Endothelial cell of umbilical vein (primary cell): ENCODE results near the gene SMC3. TPM values are rescaled to one million over a fixed set of nuclear protein-coding genes. Genes with fewer than 3 reads are reported as not detected.

Experiments
- BruUV-seq: library from RNA; stranded (reverse); fragments of 400-500 nt; replicated peaks from 2 replicates; lab custom pipeline; 2021; lab: Mats Ljungman, UMichigan
- CTCF ChIA-PET: fragments of 300-600, 350-600 bp; sonication (Branson Sonifier 250); formaldehyde crosslinking; loops from one replicate; lab custom pipeline; 2021; ENCODE audit warnings: antibody characterized with exemption, inconsistent platforms; lab: Charles Lee
- POLR2A ChIA-PET: fragments of 300-600, 350-600 bp; sonication (Branson Sonifier 250); formaldehyde crosslinking; loops from one replicate; lab custom pipeline; 2021; ENCODE audit warnings: antibody characterized with exemption, inconsistent platforms; lab: Charles Lee
- DNase-seq: peaks from one replicate; pipeline ENCODE4 v3.0.0-alpha.2; 2011; ENCODE audit warnings: low read depth, low spot score
- FAIRE-seq: peaks from 2 replicates; lab custom pipeline; 2011; peaks lifted over from hg19 to GRCh38; lab: Jason Lieb, UNC
- H2AFZ ChIP-seq: 2 replicates; pipeline ENCODE4 v1.6.0; 2012; ENCODE audit warnings: low read depth, low read length, control low read depth, inconsistent platforms
- H3K27ac ChIP-seq: 2 replicates; pipeline ENCODE4 v1.5.1; 2011; ENCODE audit warnings: low read depth, mild to moderate bottlenecking, control low read depth, low read length, moderate library complexity; ENCODE audit not compliant: insufficient read depth
- H3K27me3 ChIP-seq, 2 experiments: 2 replicates each; pipeline versions ENCODE4 v1.6.0 to v1.6.1; 2011; ENCODE audit warnings: low read length in 2 of 2, mixed read lengths in 1 of 2; ENCODE audit not compliant: control insufficient read depth in 2 of 2, insufficient read depth in 2 of 2
- H3K36me3 ChIP-seq, 2 experiments: 2 replicates in 1 of 2; 3 replicates in 1 of 2; pipeline ENCODE4 v1.5.1; 2011; ENCODE audit warnings: low read length in 2 of 2, mild to moderate bottlenecking in 1 of 2, moderate library complexity in 1 of 2; ENCODE audit not compliant: control insufficient read depth in 2 of 2, insufficient read depth in 2 of 2; ENCODE audit errors: extremely low read depth in 1 of 2
- H3K4me1 ChIP-seq: 3 replicates; pipeline ENCODE4 v1.5.1; 2011; ENCODE audit warnings: mild to moderate bottlenecking, low read length; ENCODE audit not compliant: control insufficient read depth, insufficient read depth; ENCODE audit errors: extremely low read depth
- H3K4me2 ChIP-seq: 2 replicates; pipeline ENCODE4 v1.6.1; 2011; ENCODE audit warnings: low read length, control low read depth, mixed read lengths; ENCODE audit not compliant: insufficient read depth
- H3K4me3 ChIP-seq, 3 experiments: fragments of 200-600 bp in 1 of 3; sonication (generic), shearing (Covaris generic) in 1 of 3; replicated peaks in 1 of 3; 2 replicates each; pipeline ENCODE4 v1.5.1; 2011 to 2016; ENCODE audit warnings: control low read depth in 3 of 3, low read length in 3 of 3, mild to moderate bottlenecking in 2 of 3, inconsistent platforms in 1 of 3, low read depth in 1 of 3, moderate library complexity in 1 of 3; ENCODE audit not compliant: insufficient read depth in 1 of 3
- H3K79me2 ChIP-seq: 2 replicates; pipeline ENCODE4 v1.6.0; 2012; ENCODE audit warnings: low read length, inconsistent platforms; ENCODE audit not compliant: control insufficient read depth, insufficient read depth
- H3K9ac ChIP-seq: replicated peaks from 2 replicates; pipeline ENCODE3; 2011; ENCODE audit warnings: low read length, control low read depth; ENCODE audit not compliant: insufficient read depth; ENCODE audit errors: extremely low read depth
- H3K9me1 ChIP-seq: replicated peaks from 3 replicates; pipeline ENCODE4 v1.6.0; 2011; ENCODE audit warnings: mild to moderate bottlenecking, low read length; ENCODE audit not compliant: control insufficient read depth, insufficient read depth; ENCODE audit errors: extremely low read depth
- H3K9me3 ChIP-seq: replicated peaks from 2 replicates; pipeline ENCODE4 v1.5.1; 2012; ENCODE audit warnings: low read length, inconsistent platforms; ENCODE audit not compliant: control insufficient read depth, insufficient read depth
- H4K20me1 ChIP-seq: replicated peaks from 2 replicates; pipeline ENCODE3; 2011; ENCODE audit warnings: mild to moderate bottlenecking, low read length; ENCODE audit not compliant: control insufficient read depth, insufficient read depth; ENCODE audit errors: extremely low read depth
- EZH2 ChIP-seq: IDR thresholded peaks from 2 replicates; pipeline ENCODE4 v1.6.1; 2012; ENCODE audit warnings: borderline replicate concordance, low read depth, mild to moderate bottlenecking, moderate library complexity, low read length, inconsistent platforms; ENCODE audit not compliant: severe bottlenecking
- FOS ChIP-seq: IDR thresholded peaks from 2 replicates; pipeline ENCODE4 v1.6.1; 2011; ENCODE audit warnings: mild to moderate bottlenecking, low read length, moderate library complexity, borderline replicate concordance; ENCODE audit not compliant: insufficient read depth
- GATA2 ChIP-seq: IDR thresholded peaks from 2 replicates; pipeline ENCODE4 v1.7.0; 2011; ENCODE audit warnings: low read depth, mild to moderate bottlenecking, moderate library complexity, mixed read lengths, low read length; ENCODE audit not compliant: insufficient read length, insufficient read depth
- JUN ChIP-seq: IDR thresholded peaks from 2 replicates; pipeline ENCODE4 v1.6.1; 2011; ENCODE audit warnings: borderline replicate concordance, low read depth; ENCODE audit not compliant: insufficient read length, insufficient read depth
- MYC ChIP-seq: IDR thresholded peaks from one replicate; pipeline ENCODE4 v1.6.1; 2011; ENCODE audit warnings: mild to moderate bottlenecking, low read depth, low read length
- POLR2A ChIP-seq: IDR thresholded peaks from 2 replicates; pipeline ENCODE4 v1.6.1; 2012; ENCODE audit warnings: low read depth, mild to moderate bottlenecking, control low read depth, low read length
- POLR2AphosphoS5 ChIP-seq: IDR thresholded peaks from 2 replicates; pipeline ENCODE4 v1.6.1; 2012; ENCODE audit warnings: low read depth, mild to moderate bottlenecking, control low read depth, low read length, moderate library complexity; ENCODE audit not compliant: insufficient read depth
- dilution Hi-C: fragments of 300-500 bp; cut with MboI; formaldehyde crosslinking; loops from one replicate; pipeline ENCODE4 v1.15.0; 2019; ENCODE audit warnings: low sequenced_read_pairs; ENCODE audit not compliant: extremely low pct_ligation_motif_present
- intact Hi-C: fragments of 100-400 bp; cut with micrococcal nuclease; formaldehyde crosslinking; loops from one replicate; pipeline ENCODE4 v1.10.0; 2022
- polyA plus RNA-seq, 4 experiments: library from polyadenylated mRNA; depleted of rRNA in 3 of 4; stranded (reverse) in 3 of 4; unstranded in 1 of 4; fragments of >200 nt; gene quantifications; 2 replicates each; pipeline versions ENCODE4 v1.2.1 to v1.2.3, GENCODE V29; 2011 to 2012; ENCODE audit warnings: missing spikeins in 1 of 4
- total RNA-seq: library from RNA; stranded (reverse); gene quantifications from 2 replicates; pipeline ENCODE4 v1.2.3, GENCODE V29; 2021
- TF ChIP-seq, protein P1 (sequence below), 2 donors: IDR thresholded peaks; 1 replicate in 1 of 2; 2 replicates in 1 of 2; pipeline ENCODE4 v1.5.1; 2011; ENCODE audit warnings: low read length in 2 of 2, mild to moderate bottlenecking in 2 of 2, moderate library complexity in 2 of 2, control low read depth in 1 of 2, inconsistent platforms in 1 of 2, low read depth in 1 of 2; ENCODE audit not compliant: insufficient read depth in 1 of 2; ENCODE audit errors: extremely low read depth in 1 of 2
- TF ChIP-seq, protein P2 (sequence below): IDR thresholded peaks from 2 replicates; pipeline ENCODE4 v1.6.1; 2011; ENCODE audit not compliant: insufficient read depth, insufficient read length

SMC3 gene
- total and polyA plus RNA-seq, 2 donors (not counting 3 experiments of a cell fraction or from before 2014, with no cell fraction given): 5.5 to 44.2 TPM

DNA sequence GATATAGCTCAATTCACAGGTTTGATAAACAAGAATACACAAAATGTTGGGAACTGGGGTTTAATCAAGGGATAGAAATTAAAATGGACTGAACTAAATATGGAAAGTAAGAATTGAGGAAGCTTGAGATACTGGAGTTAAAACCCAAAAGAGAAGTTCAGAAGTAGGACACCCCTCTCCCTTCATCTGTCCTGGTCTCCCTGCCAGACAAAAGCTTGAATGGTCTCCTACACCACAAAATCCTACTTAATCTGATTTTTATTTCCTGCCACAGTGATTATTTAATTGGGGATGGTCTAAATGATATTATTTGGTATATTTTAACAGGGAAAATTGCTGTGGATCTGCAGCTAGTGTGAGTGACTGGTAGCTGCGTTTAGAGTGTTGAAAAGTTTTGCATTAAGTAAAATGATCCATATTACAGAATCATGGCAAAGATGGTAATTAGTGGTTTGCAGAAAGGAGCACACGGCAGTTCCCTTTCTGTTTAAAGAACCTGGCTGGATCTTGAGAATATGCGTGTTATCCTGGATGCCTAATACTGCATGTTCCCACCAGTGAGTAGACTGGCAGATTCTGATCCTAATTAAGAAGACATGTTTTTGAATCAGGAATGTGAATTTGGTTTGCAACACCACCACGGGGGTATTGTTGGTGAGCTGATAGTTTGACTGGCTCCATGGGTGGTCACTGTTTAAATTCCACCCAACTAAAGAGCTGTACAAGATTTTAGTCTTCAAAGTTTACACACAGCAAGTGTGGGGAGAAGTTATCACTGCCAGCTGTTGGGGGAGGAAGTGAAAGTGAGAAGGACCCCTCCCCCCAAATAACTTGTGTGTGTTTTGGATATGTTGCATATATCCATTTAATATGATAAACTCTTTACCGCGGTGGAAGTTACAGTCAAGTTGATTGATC is 82.1 kb downstream of the SMC3 start:
- no peak overlapping the region for H3K4me2 ChIP-seq
- no peak for FAIRE-seq
- POLR2A ChIA-PET: no interaction called here

More for the DNA sequence above, 82.1 kb downstream of the SMC3 start:
- CTCF ChIA-PET: interaction anchor here (1.1 to 1.8 kb wide), 2 partner anchors 14 to 22 kb away, joined by 3 to 10 read pairs; no protein-coding TSS in a partner anchor
- Histone ChIP-seq H3K9ac (no peak overlapping the region), H3K9me1 (no peaks in the 10 kb centered on the region), H4K20me1 (no peaks in the 10 kb centered on the region), H3K27ac (no peak overlapping the region), H3K27me3 (peaks cover 28 to 69% of the 10 kb centered on the region in 2 experiments), H3K4me3 (no peak overlapping the region), H3K4me1 (no peaks in the 10 kb centered on the region), H2AFZ (no peak overlapping the region), H3K9me3 (no peaks in the 10 kb centered on the region), H3K79me2 (no peaks in the 10 kb centered on the region), H3K36me3 (no peaks in the 10 kb centered on the region)
- dilution Hi-C loops (no loop called here), intact Hi-C loops (no loop called here)
- TF ChIP-seq, protein P1, sequence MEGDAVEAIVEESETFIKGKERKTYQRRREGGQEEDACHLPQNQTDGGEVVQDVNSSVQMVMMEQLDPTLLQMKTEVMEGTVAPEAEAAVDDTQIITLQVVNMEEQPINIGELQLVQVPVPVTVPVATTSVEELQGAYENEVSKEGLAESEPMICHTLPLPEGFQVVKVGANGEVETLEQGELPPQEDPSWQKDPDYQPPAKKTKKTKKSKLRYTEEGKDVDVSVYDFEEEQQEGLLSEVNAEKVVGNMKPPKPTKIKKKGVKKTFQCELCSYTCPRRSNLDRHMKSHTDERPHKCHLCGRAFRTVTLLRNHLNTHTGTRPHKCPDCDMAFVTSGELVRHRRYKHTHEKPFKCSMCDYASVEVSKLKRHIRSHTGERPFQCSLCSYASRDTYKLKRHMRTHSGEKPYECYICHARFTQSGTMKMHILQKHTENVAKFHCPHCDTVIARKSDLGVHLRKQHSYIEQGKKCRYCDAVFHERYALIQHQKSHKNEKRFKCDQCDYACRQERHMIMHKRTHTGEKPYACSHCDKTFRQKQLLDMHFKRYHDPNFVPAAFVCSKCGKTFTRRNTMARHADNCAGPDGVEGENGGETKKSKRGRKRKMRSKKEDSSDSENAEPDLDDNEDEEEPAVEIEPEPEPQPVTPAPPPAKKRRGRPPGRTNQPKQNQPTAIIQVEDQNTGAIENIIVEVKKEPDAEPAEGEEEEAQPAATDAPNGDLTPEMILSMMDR (IDR thresholded peaks at IDR 0.05; ENCODE audit: extremely low read depth in 1 of 2, insufficient read depth in 1 of 2, low read depth in 1 of 2, low read length in 2 of 2): no peak
- TF ChIP-seq, protein P2, sequence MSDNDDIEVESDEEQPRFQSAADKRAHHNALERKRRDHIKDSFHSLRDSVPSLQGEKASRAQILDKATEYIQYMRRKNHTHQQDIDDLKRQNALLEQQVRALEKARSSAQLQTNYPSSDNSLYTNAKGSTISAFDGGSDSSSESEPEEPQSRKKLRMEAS: no peak
- TF ChIP-seq GATA2 (no peak), POLR2AphosphoS5 (no peak), FOS (no peak), EZH2 (no peak), JUN (no peak), MYC (no peak), POLR2A (no peak)
- no peak for DNase-seq
- BruUV-seq: no TSS peak
